IMR-90 (cell line): ENCODE data around the gene C19orf33. TPM values are rescaled to one million over a fixed set of nuclear protein-coding genes. Genes with fewer than 3 reads are reported as not detected.

Source experiments
- ATAC-seq: fragments of 200-7000 bp; cut with Tn5 transposase; 2 replicates; pipeline ENCODE4 v1.9.1; 2020; ENCODE audit warnings: low read depth, mild to moderate bottlenecking, moderate library complexity
- BruUV-seq: library from RNA; stranded (reverse); fragments of 400-500 nt; replicated peaks from 2 replicates; lab custom pipeline; 2021; lab: Mats Ljungman, UMichigan
- CTCF ChIA-PET: fragments of 300-600 bp; formaldehyde crosslinking; extraction: SDS; loops from one replicate; lab custom pipeline; 2021; ENCODE audit warnings: antibody characterized with exemption; lab: Yijun Ruan, JAX
- POLR2A ChIA-PET: fragments of 300-600 bp; sonication (Branson Sonifier 250); formaldehyde crosslinking; loops from one replicate; lab custom pipeline; 2022; ENCODE audit warnings: antibody characterized with exemption; ENCODE audit not compliant: unreplicated experiment; lab: Charles Lee
- DNase-seq: peaks from one replicate; pipeline ENCODE4 v3.0.0; 2013
- H2AFZ ChIP-seq: replicated peaks from 2 replicates; pipeline ENCODE3; 2013; ENCODE audit warnings: low read length, mild to moderate bottlenecking; ENCODE audit not compliant: poor library complexity
- H2AK5ac ChIP-seq: 2 replicates; pipeline ENCODE4 v1.6.1; 2013; ENCODE audit warnings: low read depth, low read length, inconsistent platforms
- H2AK9ac ChIP-seq: replicated peaks from 2 replicates; pipeline ENCODE3; 2013; ENCODE audit warnings: mild to moderate bottlenecking, low read depth, low read length, moderate library complexity; ENCODE audit not compliant: poor library complexity
- H2BK120ac ChIP-seq: 2 replicates; pipeline ENCODE4 v1.6.1; 2013; ENCODE audit warnings: low read depth, low read length, inconsistent platforms
- H2BK15ac ChIP-seq: 3 replicates; pipeline ENCODE4 v1.6.1; 2013; ENCODE audit warnings: low read depth, low read length, inconsistent platforms
- H2BK20ac ChIP-seq: 2 replicates; pipeline ENCODE4 v1.6.1; 2013; ENCODE audit warnings: low read depth, mild to moderate bottlenecking, inconsistent platforms, low read length, moderate library complexity
- H2BK5ac ChIP-seq: 2 replicates; pipeline ENCODE4 v1.6.1; 2013; ENCODE audit warnings: mild to moderate bottlenecking, low read depth, low read length, inconsistent platforms; ENCODE audit not compliant: poor library complexity, severe bottlenecking
- H3K14ac ChIP-seq: replicated peaks from 2 replicates; pipeline ENCODE4 v1.6.1; 2013; ENCODE audit warnings: low read depth, low read length, inconsistent platforms
- H3K18ac ChIP-seq: 2 replicates; pipeline ENCODE4 v1.6.1; 2013; ENCODE audit warnings: low read depth, low read length, control low read depth
- H3K23ac ChIP-seq: 2 replicates; pipeline ENCODE4 v1.6.1; 2013; ENCODE audit warnings: low read depth, low read length, inconsistent platforms
- H3K27ac ChIP-seq: 2 replicates; pipeline ENCODE4 v1.5.1; 2013; ENCODE audit warnings: mild to moderate bottlenecking, control low read depth, low read length; ENCODE audit not compliant: insufficient read depth
- H3K27me3 ChIP-seq: 2 replicates; pipeline ENCODE4 v1.6.1; 2013; ENCODE audit warnings: low read length; ENCODE audit not compliant: control insufficient read depth, insufficient read depth
- H3K36me3 ChIP-seq: 2 replicates; pipeline ENCODE4 v1.6.1; 2013; ENCODE audit warnings: low read length, mixed read lengths; ENCODE audit not compliant: control insufficient read depth, insufficient read depth
- H3K4ac ChIP-seq: 2 replicates; pipeline ENCODE4 v1.6.1; 2013; ENCODE audit warnings: low read depth, low read length, inconsistent platforms
- H3K4me1 ChIP-seq: 2 replicates; pipeline ENCODE4 v1.6.1; 2013; ENCODE audit warnings: low read length, mixed read lengths; ENCODE audit not compliant: control insufficient read depth, insufficient read depth
- H3K4me2 ChIP-seq: 2 replicates; pipeline ENCODE4 v1.6.1; 2013; ENCODE audit warnings: low read depth, mild to moderate bottlenecking, control low read depth, low read length, moderate library complexity
- H3K4me3 ChIP-seq: 2 replicates; pipeline ENCODE4 v1.5.1; 2013; ENCODE audit warnings: low read depth, mild to moderate bottlenecking, control low read depth, low read length, moderate library complexity; ENCODE audit not compliant: insufficient read depth
- H3K56ac ChIP-seq: 2 replicates; pipeline ENCODE4 v1.6.1; 2013; ENCODE audit warnings: low read length, inconsistent platforms; ENCODE audit not compliant: insufficient read depth; ENCODE audit errors: extremely low read depth
- H3K79me1 ChIP-seq, 2 experiments: 2 replicates each; pipeline ENCODE4 v1.6.1; 2013; ENCODE audit warnings: low read length in 2 of 2, inconsistent platforms in 1 of 2, low read depth in 1 of 2
- H3K9ac ChIP-seq: 2 replicates; pipeline ENCODE4 v1.6.1; 2013; ENCODE audit warnings: low read depth, low read length, control low read depth
- H3K9me1 ChIP-seq: 2 replicates; pipeline ENCODE4 v1.6.1; 2013; ENCODE audit warnings: low read length, inconsistent platforms; ENCODE audit not compliant: insufficient read depth
- H3K9me3 ChIP-seq: 2 replicates; pipeline ENCODE4 v1.6.1; 2013; ENCODE audit warnings: low read length; ENCODE audit not compliant: control insufficient read depth, insufficient read depth
- H4K20me1 ChIP-seq: 2 replicates; pipeline ENCODE4 v1.6.1; 2013; ENCODE audit warnings: low read length, inconsistent platforms; ENCODE audit not compliant: insufficient read depth
- H4K5ac ChIP-seq: 2 replicates; pipeline ENCODE4 v1.6.1; 2013; ENCODE audit warnings: mild to moderate bottlenecking, low read depth, low read length, control low read depth
- H4K8ac ChIP-seq, 2 experiments: 2 replicates each; pipeline ENCODE4 v1.6.1; 2013; ENCODE audit warnings: low read depth in 2 of 2, low read length in 2 of 2, control low read depth in 1 of 2, inconsistent platforms in 1 of 2
- H4K91ac ChIP-seq: 2 replicates; pipeline ENCODE4 v1.6.1; 2013; ENCODE audit warnings: low read depth, low read length, inconsistent platforms; ENCODE audit not compliant: insufficient read depth
- RCOR1 ChIP-seq: IDR thresholded peaks from 2 replicates; pipeline ENCODE4 v1.6.1; 2012; ENCODE audit warnings: mild to moderate bottlenecking, low read length, improper control_type of control experiment; ENCODE audit not compliant: insufficient replicate concordance
- WGBS, 2 experiments: methylation state at CpG; one replicate each; pipeline versions ENCODE4 v1.1.5 to v1.1.7; 2013; ENCODE audit warnings: missing lambda C conversion rate in 2 of 2; ENCODE audit not compliant: insufficient read length in 1 of 2; ENCODE audit errors: extremely low coverage in 2 of 2; 5-methylcytosine and 5-hydroxymethylcytosine counted together
- dilution Hi-C: fragments of 300-500 bp; cut with HindIII; formaldehyde crosslinking; loops from one replicate; pipeline ENCODE4 v1.14.3; 2018; ENCODE audit warnings: low sequenced_read_pairs; ENCODE audit not compliant: unreplicated experiment
- in situ Hi-C: fragments of 300-500 bp; cut with MboI; formaldehyde crosslinking; loops from 3 replicates; pipeline ENCODE4 v1.14.3; 2019; ENCODE audit warnings: low sequenced_read_pairs, inconsistent platforms, mixed read lengths
- intact Hi-C: fragments of 100-400 bp; cut with micrococcal nuclease; formaldehyde crosslinking; loops from 2 replicates; pipeline ENCODE4 v1.10.0; 2022
- polyA plus RNA-seq, 3 experiments: library from polyadenylated mRNA; depleted of rRNA; stranded (reverse); fragments of >200 nt; gene quantifications; 2 replicates each; pipeline ENCODE4 v1.2.3, GENCODE V29; 2012; ENCODE audit warnings: low replicate concordance in 1 of 3
- total RNA-seq: library from RNA; depleted of rRNA; stranded (reverse); fragments of >200 nt; gene quantifications from 2 replicates; pipeline ENCODE4 v1.2.3, GENCODE V29; 2012
- TF ChIP-seq, protein P1 (sequence below): conservative IDR thresholded peaks from 2 replicates; pipeline ENCODE4 v1.5.1; 2012; ENCODE audit warnings: mild to moderate bottlenecking, low read depth, low read length, improper control_type of control experiment

Gene C19orf33
- total and polyA plus RNA-seq, 2 of the 4 experiments (the other 2 are of a cell fraction): 0.80 TPM; not detected in 1

DNA sequence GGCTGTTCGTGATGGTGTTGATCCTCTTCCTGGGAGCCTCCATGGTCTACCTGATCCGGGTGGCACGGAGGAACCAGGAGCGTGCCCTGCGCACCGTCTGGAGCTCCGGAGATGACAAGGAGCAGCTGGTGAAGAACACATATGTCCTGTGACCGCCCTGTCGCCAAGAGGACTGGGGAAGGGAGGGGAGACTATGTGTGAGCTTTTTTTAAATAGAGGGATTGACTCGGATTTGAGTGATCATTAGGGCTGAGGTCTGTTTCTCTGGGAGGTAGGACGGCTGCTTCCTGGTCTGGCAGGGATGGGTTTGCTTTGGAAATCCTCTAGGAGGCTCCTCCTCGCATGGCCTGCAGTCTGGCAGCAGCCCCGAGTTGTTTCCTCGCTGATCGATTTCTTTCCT, 12.2 kb upstream of the C19orf33 start:
- CTCF ChIA-PET: interaction anchor here (1.3 kb wide), 1 partner anchor 40 kb away, joined by 3 read pairs; no protein-coding TSS in a partner anchor
- intact Hi-C loops (no loop called here), dilution Hi-C loops (no loop called here), in situ Hi-C loops (no loop called here)
- Histone ChIP-seq H4K5ac (peak overlapping the region; percentile 38), H3K4me1 (peaks cover 18% of the 10 kb centered on the region), H3K18ac (peak overlapping the region; percentile 25; the same call in 1 of the 2 replicates), H4K91ac (peak overlapping the region; percentile 88), H2AFZ (peak overlapping the region; percentile 81), H3K9ac (no peak overlapping the region), H2BK5ac (peak overlapping the region; percentile 16), H4K8ac (peak overlapping the region; percentile 19 to 90; a peak in 3 of 4 replicates), H4K20me1 (no peaks in the 10 kb centered on the region), H3K27ac (no peak overlapping the region), H3K9me3 (no peaks in the 10 kb centered on the region), H3K4me3 (no peak overlapping the region), H3K4me2 (no peak overlapping the region), H2BK20ac (peak overlapping the region; percentile 72), H3K36me3 (no peaks in the 10 kb centered on the region), H2AK5ac (peak overlapping the region; percentile 86), H3K9me1 (peaks cover 13% of the 10 kb centered on the region), H2BK15ac (peak overlapping the region; percentile 60; the same call in 2 of the 3 replicates), H3K4ac (peak overlapping the region; percentile 73), H2AK9ac (peak overlapping the region; percentile 83), H2BK120ac (peak overlapping the region; percentile 80), H3K56ac (no peak overlapping the region), H3K27me3 (no peaks in the 10 kb centered on the region), H3K79me1 (no peaks in the 10 kb centered on the region), H3K23ac (no peak overlapping the region), H3K14ac (0 out of 2 replicates have a peak overlapping the region, but pooled peaks have one; percentile 51)
- POLR2A ChIA-PET: no interaction called here
- DNase-seq (no peak), ATAC-seq (no peak)
- WGBS, 2 experiments: 0% methylated on average over 1 of the region's 15 CpGs; no CpG with 5 or more reads in 1 of the 2 experiments
- BruUV-seq: no TSS peak
- no peak for TF ChIP-seq RCOR1
- TF ChIP-seq, protein P1, sequence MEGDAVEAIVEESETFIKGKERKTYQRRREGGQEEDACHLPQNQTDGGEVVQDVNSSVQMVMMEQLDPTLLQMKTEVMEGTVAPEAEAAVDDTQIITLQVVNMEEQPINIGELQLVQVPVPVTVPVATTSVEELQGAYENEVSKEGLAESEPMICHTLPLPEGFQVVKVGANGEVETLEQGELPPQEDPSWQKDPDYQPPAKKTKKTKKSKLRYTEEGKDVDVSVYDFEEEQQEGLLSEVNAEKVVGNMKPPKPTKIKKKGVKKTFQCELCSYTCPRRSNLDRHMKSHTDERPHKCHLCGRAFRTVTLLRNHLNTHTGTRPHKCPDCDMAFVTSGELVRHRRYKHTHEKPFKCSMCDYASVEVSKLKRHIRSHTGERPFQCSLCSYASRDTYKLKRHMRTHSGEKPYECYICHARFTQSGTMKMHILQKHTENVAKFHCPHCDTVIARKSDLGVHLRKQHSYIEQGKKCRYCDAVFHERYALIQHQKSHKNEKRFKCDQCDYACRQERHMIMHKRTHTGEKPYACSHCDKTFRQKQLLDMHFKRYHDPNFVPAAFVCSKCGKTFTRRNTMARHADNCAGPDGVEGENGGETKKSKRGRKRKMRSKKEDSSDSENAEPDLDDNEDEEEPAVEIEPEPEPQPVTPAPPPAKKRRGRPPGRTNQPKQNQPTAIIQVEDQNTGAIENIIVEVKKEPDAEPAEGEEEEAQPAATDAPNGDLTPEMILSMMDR: 0 out of 2 replicates have a peak, but pooled peaks have one; percentile 6
